ENCODE measurements around the gene FOXL3.

GRCh38 chr7:292226-292625 lies 2.3 kb downstream of the FOXL3 start:
- TF ChIP-seq CTCF (IDR thresholded peaks at IDR 0.05; ENCODE audit: borderline replicate concordance, extremely low read depth, low read length, poor library complexity, severe bottlenecking) (no peak), EZH2 (IDR thresholded peaks at IDR 0.05; ENCODE audit: borderline replicate concordance, low read depth, low read length, severe bottlenecking) (no peak)
